SIG-M5 treated with dmso at 0.1 percent for 504 hours (cell line): ENCODE measurements around the gene WFIKKN1.
A peak's percentile ranks its signal among the peaks of the same experiment; 100 is the strongest.

ENCODE experiments used
- DNase-seq: peaks from one replicate; lab custom pipeline; 2025; ENCODE audit not compliant: unreplicated experiment; lab: John Stamatoyannopoulos, UW

Gene WFIKKN1

GRCh38 chr16:672371-672770 lies 41.6 kb downstream of the WFIKKN1 start:
- no peak for DNase-seq

GRCh38 chr16:672851-673250 lies 42.1 kb downstream of the WFIKKN1 start:
- no peak for DNase-seq

- DNase-seq, result no peak
Observed at GRCh38 chr16:673399-673991, 42.7 kb downstream of the WFIKKN1 start.

- no peak for DNase-seq
Observed at GRCh38 chr16:674214-674881, 43.6 kb downstream of the WFIKKN1 start.

GRCh38 chr16:674968-675883 lies 44.4 kb downstream of the WFIKKN1 start, which contains the start of gene RHBDL1:
RHBDL1 (plus strand) TSS chr16:675671; CDS start chr16:675791, 120 bp downstream.
- no peak for DNase-seq

GRCh38 chr16:675884-676564 lies 45.2 kb downstream of the WFIKKN1 start:
- DNase-seq, result no peak

GRCh38 chr16:676565-676902 lies 45.7 kb downstream of the WFIKKN1 start:
- DNase-seq, result no peak

GRCh38 chr16:676913-677312 lies 46.1 kb downstream of the WFIKKN1 start:
- DNase-seq, result no peak

- DNase-seq, result no peak
Observed at GRCh38 chr16:677316-678190, 46.8 kb downstream of the WFIKKN1 start.

GRCh38 chr16:678209-678857 lies 47.5 kb downstream of the WFIKKN1 start:
- no peak for DNase-seq

GRCh38 chr16:678858-679813 lies 48.4 kb downstream of the WFIKKN1 start:
- peak; percentile 40 for DNase-seq

- DNase-seq, result peak; percentile 83
Observed at GRCh38 chr16:679814-680624, 49.2 kb downstream of the WFIKKN1 start, which contains the start of gene STUB1. STUB1 (plus strand) TSS chr16:680410; CDS start chr16:680526, 116 bp downstream.

GRCh38 chr16:680625-680945 lies 49.8 kb downstream of the WFIKKN1 start:
- no peak for DNase-seq

- no peak for DNase-seq
Observed at GRCh38 chr16:680967-681745, 50.4 kb downstream of the WFIKKN1 start.

- DNase-seq, result no peak
Observed at GRCh38 chr16:681746-682427, 51.1 kb downstream of the WFIKKN1 start.
